HEK293T (cell line): ENCODE data around the gene TRPC6.

Experiments
- CTCF ChIA-PET: fragments of 350-600 bp; formaldehyde crosslinking; extraction: SDS; loops from one replicate; lab custom pipeline; 2021; ENCODE audit warnings: antibody characterized with exemption, inconsistent platforms; lab: Yijun Ruan, JAX
- POLR2A ChIA-PET: fragments of 350-600 bp; formaldehyde crosslinking; extraction: SDS; loops from one replicate; lab custom pipeline; 2020; ENCODE audit warnings: antibody characterized with exemption, inconsistent platforms; lab: Yijun Ruan, JAX
- DNase-seq: peaks from one replicate; pipeline ENCODE4 v3.0.0; 2012; ENCODE audit warnings: mixed read lengths; ENCODE audit errors: extremely low spot score
- ARNT ChIP-seq: fragments of 450-650 bp; IDR thresholded peaks from 2 replicates; pipeline ENCODE4 v1.6.1; 2017; ENCODE audit warnings: mild to moderate bottlenecking
- BHLHE40 ChIP-seq: fragments of 450-650 bp; IDR thresholded peaks from 2 replicates; pipeline ENCODE4 v1.6.1; 2016; ENCODE audit warnings: mild to moderate bottlenecking, moderate library complexity, borderline replicate concordance
- CTBP1 ChIP-seq: fragments of 450-650 bp; IDR thresholded peaks from 2 replicates; pipeline ENCODE4 v1.6.1; 2016; ENCODE audit warnings: borderline replicate concordance
- ELF4 ChIP-seq: fragments of 450-650 bp; IDR thresholded peaks from 2 replicates; pipeline ENCODE4 v1.6.1; 2017; ENCODE audit warnings: antibody characterized with exemption
- FOXA1 ChIP-seq: fragments of 450-650 bp; IDR thresholded peaks from 2 replicates; pipeline ENCODE4 v1.6.1; 2016; ENCODE audit warnings: mild to moderate bottlenecking
- FOXK2 ChIP-seq: fragments of 450-650 bp; IDR thresholded peaks from 2 replicates; pipeline ENCODE4 v1.6.1; 2016; ENCODE audit warnings: mild to moderate bottlenecking
- FOXM1 ChIP-seq: fragments of 450-650 bp; IDR thresholded peaks from 2 replicates; pipeline ENCODE4 v1.6.1; 2017; ENCODE audit warnings: mild to moderate bottlenecking, borderline replicate concordance
- HDGF ChIP-seq: fragments of 450-650 bp; IDR thresholded peaks from 2 replicates; pipeline ENCODE4 v1.6.1; 2017; ENCODE audit warnings: antibody characterized with exemption, borderline replicate concordance
- L3MBTL2 ChIP-seq: fragments of 450-650 bp; conservative IDR thresholded peaks from 2 replicates; pipeline ENCODE4 v1.6.1; 2016; ENCODE audit warnings: mild to moderate bottlenecking
- LEF1 ChIP-seq: fragments of 450-650 bp; IDR thresholded peaks from 2 replicates; pipeline ENCODE4 v1.6.1; 2017; ENCODE audit warnings: mild to moderate bottlenecking, borderline replicate concordance
- NFRKB ChIP-seq: fragments of 450-650 bp; IDR thresholded peaks from 2 replicates; pipeline ENCODE4 v1.6.1; 2016; ENCODE audit warnings: mild to moderate bottlenecking, moderate library complexity
- PKNOX1 ChIP-seq: fragments of 450-650 bp; IDR thresholded peaks from 2 replicates; pipeline ENCODE4 v1.6.1; 2016
- SP1 ChIP-seq: fragments of 450-650 bp; IDR thresholded peaks from 2 replicates; pipeline ENCODE4 v1.6.1; 2017
- SUZ12 ChIP-seq: fragments of 450-650 bp; IDR thresholded peaks from 2 replicates; pipeline ENCODE4 v1.6.1; 2016; ENCODE audit warnings: mild to moderate bottlenecking
- TARDBP ChIP-seq: fragments of 450-650 bp; IDR thresholded peaks from 2 replicates; pipeline ENCODE4 v1.6.1; 2016
- ZNF384 ChIP-seq: fragments of 450-650 bp; IDR thresholded peaks from 2 replicates; pipeline ENCODE4 v1.6.1; 2016

Gene TRPC6

GRCh38 chr11:101511065-101511464 is 72.7 kb downstream of the TRPC6 start:
- ChIA-PET POLR2A (no interaction called here), CTCF (no interaction called here)
- no peak for DNase-seq
- no peak for TF ChIP-seq TARDBP
- TF ChIP-seq ARNT, result no peak
- no peak for TF ChIP-seq ZNF384
- TF ChIP-seq L3MBTL2, result no peak
- no peak for TF ChIP-seq ELF4
- no peak for TF ChIP-seq HDGF
- no peak for TF ChIP-seq FOXM1

GRCh38 chr11:101510591-101510990 is 73.2 kb downstream of the TRPC6 start:
- CTCF ChIA-PET, result no interaction called here
- no peak for TF ChIP-seq ZNF384
- TF ChIP-seq FOXK2, result no peak
- TF ChIP-seq BHLHE40, result no peak

GRCh38 chr11:101509922-101510321 is 73.9 kb downstream of the TRPC6 start:
- TF ChIP-seq L3MBTL2, result no peak
- no peak for TF ChIP-seq CTBP1
- TF ChIP-seq LEF1, result no peak
- no peak for TF ChIP-seq FOXM1
- no peak for TF ChIP-seq PKNOX1
- TF ChIP-seq ARNT, result no peak
- TF ChIP-seq FOXK2, result no peak
- no peak for TF ChIP-seq SUZ12
- TF ChIP-seq ELF4, result no peak
- TF ChIP-seq HDGF, result no peak
- no peak for TF ChIP-seq NFRKB
- TF ChIP-seq FOXA1, result no peak
- no peak for TF ChIP-seq TARDBP
- no peak for TF ChIP-seq BHLHE40
- TF ChIP-seq ZNF384, result no peak
- no peak for TF ChIP-seq SP1
- ChIA-PET POLR2A (no interaction called here), CTCF (no interaction called here)
- no peak for DNase-seq

More at GRCh38 chr11:101510591-101510990, 73.2 kb downstream of the TRPC6 start:
- no peak for DNase-seq
- POLR2A ChIA-PET, result no interaction called here

GRCh38 chr11:101508370-101508769 is 75.4 kb downstream of the TRPC6 start:
- ChIA-PET CTCF (no interaction called here), POLR2A (no interaction called here)
- TF ChIP-seq ELF4, result no peak
- no peak for TF ChIP-seq TARDBP
- TF ChIP-seq SUZ12, result no peak
- TF ChIP-seq CTBP1, result no peak
- TF ChIP-seq BHLHE40, result no peak
- no peak for DNase-seq

GRCh38 chr11:101498891-101499290 is 84.9 kb downstream of the TRPC6 start:
- DNase-seq, result no peak
- ChIA-PET CTCF (interaction anchor here (0.5 kb wide), 1 partner anchor 104 kb away, joined by 3 read pairs; no protein-coding TSS in a partner anchor), POLR2A (no interaction called here)
- TF ChIP-seq L3MBTL2, result no peak
- no peak for TF ChIP-seq FOXM1
- TF ChIP-seq TARDBP, result no peak
- TF ChIP-seq CTBP1, result no peak
- TF ChIP-seq SUZ12, result no peak
- no peak for TF ChIP-seq HDGF
- TF ChIP-seq FOXK2, result no peak
- no peak for TF ChIP-seq FOXA1

GRCh38 chr11:101497291-101497690 is 86.5 kb downstream of the TRPC6 start:
- no peak for DNase-seq
- TF ChIP-seq NFRKB, result no peak
- no peak for TF ChIP-seq ZNF384
- no peak for TF ChIP-seq FOXM1
- TF ChIP-seq TARDBP, result no peak
- TF ChIP-seq CTBP1, result no peak
- no peak for TF ChIP-seq ELF4
- no peak for TF ChIP-seq ARNT
- no peak for TF ChIP-seq SP1
- no peak for TF ChIP-seq SUZ12
- no peak for TF ChIP-seq L3MBTL2
- TF ChIP-seq HDGF, result no peak
- TF ChIP-seq FOXA1, result no peak
- no peak for TF ChIP-seq PKNOX1
- TF ChIP-seq BHLHE40, result no peak
- no peak for TF ChIP-seq FOXK2
- no peak for TF ChIP-seq LEF1
- ChIA-PET POLR2A (no interaction called here), CTCF (no interaction called here)

GRCh38 chr11:101487775-101488174 is 96.0 kb downstream of the TRPC6 start:
- ChIA-PET CTCF (no interaction called here), POLR2A (no interaction called here)
- no peak for DNase-seq
- no peak for TF ChIP-seq ARNT
- TF ChIP-seq NFRKB, result no peak
- TF ChIP-seq LEF1, result no peak
- TF ChIP-seq ZNF384, result no peak
- no peak for TF ChIP-seq BHLHE40
- TF ChIP-seq FOXA1, result no peak
- TF ChIP-seq FOXK2, result no peak
- no peak for TF ChIP-seq FOXM1
- no peak for TF ChIP-seq SUZ12
- TF ChIP-seq ELF4, result no peak
- no peak for TF ChIP-seq L3MBTL2
- TF ChIP-seq HDGF, result no peak
- TF ChIP-seq TARDBP, result no peak
- TF ChIP-seq CTBP1, result no peak
- no peak for TF ChIP-seq PKNOX1
- no peak for TF ChIP-seq SP1
